ENCODE results near the gene LARP6.
"Not testable (repeated sequence)": the region's sequence is repeated elsewhere in the genome, so short reads cannot be mapped to it uniquely, and the experiment has no call there.

The LARP6 gene

GRCh38 chr15:70869346-70869745 lies 15.4 kb upstream of the LARP6 start:
- DNase-seq (ENCODE audit: low read depth): no peak
- H3K4me3 ChIP-seq (replicated peaks; ENCODE audit: low read depth, low read length): no peak overlapping the region
- no peak for TF ChIP-seq CTCF (IDR thresholded peaks at IDR 0.05; ENCODE audit: low read length, missing control alignments)

GRCh38 chr15:70867911-70868467 lies 14.0 kb upstream of the LARP6 start:
- no peak for TF ChIP-seq CTCF (IDR thresholded peaks at IDR 0.05; ENCODE audit: low read length, missing control alignments)
- H3K4me3 ChIP-seq (replicated peaks; ENCODE audit: low read depth, low read length): no peak overlapping the region
- DNase-seq (ENCODE audit: low read depth): peak; percentile 93

- DNase-seq (ENCODE audit: low read depth): peak; percentile 63
- TF ChIP-seq CTCF (IDR thresholded peaks at IDR 0.05; ENCODE audit: low read length, missing control alignments): no peak
- no peak overlapping the region for H3K4me3 ChIP-seq (replicated peaks; ENCODE audit: low read depth, low read length)
These were observed 13.2 kb upstream of the LARP6 start for GRCh38 chr15:70866982-70867641.

GRCh38 chr15:70863450-70864218 lies 9.7 kb upstream of the LARP6 start:
- peak; percentile 86 for DNase-seq (ENCODE audit: low read depth)
- no peak for TF ChIP-seq CTCF (IDR thresholded peaks at IDR 0.05; ENCODE audit: low read length, missing control alignments)
- H3K4me3 ChIP-seq (replicated peaks; ENCODE audit: low read depth, low read length): no peak overlapping the region

GRCh38 chr15:70859998-70860397 lies 6.0 kb upstream of the LARP6 start:
- no peak for TF ChIP-seq CTCF (IDR thresholded peaks at IDR 0.05; ENCODE audit: low read length, missing control alignments)
- DNase-seq (ENCODE audit: low read depth): no peak
- H3K4me3 ChIP-seq (replicated peaks; ENCODE audit: low read depth, low read length): no peak overlapping the region

GRCh38 chr15:70859322-70859908 lies 5.5 kb upstream of the LARP6 start:
- no peak for DNase-seq (ENCODE audit: low read depth)
- TF ChIP-seq CTCF (IDR thresholded peaks at IDR 0.05; ENCODE audit: low read length, missing control alignments): no peak
- H3K4me3 ChIP-seq (replicated peaks; ENCODE audit: low read depth, low read length): no peak overlapping the region

- H3K4me3 ChIP-seq (replicated peaks; ENCODE audit: low read depth, low read length); DNase-seq (ENCODE audit: low read depth): not testable (repeated sequence)
These were observed 4.8 kb upstream of the LARP6 start for GRCh38 chr15:70858614-70859321.

Data from fibroblast of pulmonary artery (primary cell).